Hematopoietic multipotent progenitor cell (in vitro differentiated cells): ENCODE results near the gene SCGB1D4. TPM values are rescaled to one million over a fixed set of nuclear protein-coding genes. Genes with fewer than 3 reads are reported as not detected.

ENCODE experiments used
- DNase-seq, 3 donors: peaks; one replicate each; pipeline ENCODE4 v3.0.0-alpha.2; 2011 to 2015; ENCODE audit warnings: low read depth in 2 of 3, low spot score in 2 of 3
- total RNA-seq: library from RNA; depleted of rRNA; stranded (reverse); fragments of >200 nt; gene quantifications from one replicate; pipeline ENCODE4 v1.2.3, GENCODE V29; 2012

Gene SCGB1D4
- total RNA-seq, 1 donor = not detected

DNA sequence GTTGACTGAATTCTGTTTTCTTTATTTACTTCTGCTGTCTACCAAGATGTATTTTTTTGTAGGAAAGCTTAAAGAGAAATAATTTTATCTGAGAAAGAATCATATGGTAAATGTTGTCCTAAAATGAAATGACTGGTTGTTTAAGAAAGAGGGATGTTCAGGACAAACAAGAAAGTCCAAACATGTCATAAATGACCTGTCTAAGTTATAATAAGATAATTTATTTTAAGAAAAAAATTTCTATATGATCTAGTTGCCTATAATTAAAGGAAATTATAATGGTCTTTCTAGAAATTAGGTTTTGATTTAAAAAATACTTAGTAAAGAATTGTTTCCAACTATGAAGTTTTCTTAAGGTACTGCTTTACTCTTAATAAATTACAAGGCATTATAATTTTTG, 18.4 kb downstream of the SCGB1D4 start:
- no peak for DNase-seq

DNA sequence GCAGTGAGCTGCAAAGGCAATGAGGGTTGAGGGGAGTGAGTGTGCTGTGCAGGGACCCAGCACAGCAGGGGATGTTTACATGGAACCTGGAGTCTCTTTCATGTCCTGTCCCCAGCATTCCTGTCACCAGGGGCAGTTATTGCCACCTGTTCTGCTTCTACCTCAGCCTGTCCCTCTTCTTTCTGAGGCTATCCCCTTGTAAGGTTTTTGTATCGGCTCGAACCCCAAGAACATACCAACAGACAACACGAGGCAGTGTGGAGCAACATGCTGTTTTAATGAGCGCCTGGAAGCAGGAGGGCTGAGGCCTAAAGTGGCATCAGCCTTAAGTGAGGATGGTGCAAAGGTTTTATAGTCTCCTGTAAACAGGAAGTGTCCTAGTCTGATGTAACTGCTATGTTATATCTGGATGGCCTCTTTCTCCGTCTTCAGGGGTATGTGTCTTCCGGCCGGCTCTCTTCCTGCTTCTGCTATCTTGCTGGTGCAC, 25.0 kb downstream of the SCGB1D4 start:
- no peak for DNase-seq

DNA sequence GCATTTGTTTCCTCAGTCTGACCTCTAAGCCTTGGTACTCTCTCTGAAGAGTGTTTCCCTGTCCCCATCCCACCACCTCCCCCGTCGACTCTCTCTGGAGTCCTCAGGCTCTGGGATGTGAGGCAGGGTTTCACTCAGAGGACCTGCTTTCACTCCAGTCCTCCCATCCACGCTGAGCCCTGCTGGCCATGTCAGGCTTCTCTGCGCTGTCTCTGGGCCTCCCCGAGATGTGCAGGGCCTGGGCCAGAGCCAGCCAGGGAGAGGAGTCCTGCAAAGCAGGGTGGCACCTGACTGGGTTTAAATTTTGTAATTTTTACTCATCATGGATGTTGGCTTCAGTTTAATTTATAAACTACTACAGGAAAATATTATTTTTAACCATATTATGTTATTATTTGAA, 25.6 kb downstream of the SCGB1D4 start:
- DNase-seq = no peak

DNA sequence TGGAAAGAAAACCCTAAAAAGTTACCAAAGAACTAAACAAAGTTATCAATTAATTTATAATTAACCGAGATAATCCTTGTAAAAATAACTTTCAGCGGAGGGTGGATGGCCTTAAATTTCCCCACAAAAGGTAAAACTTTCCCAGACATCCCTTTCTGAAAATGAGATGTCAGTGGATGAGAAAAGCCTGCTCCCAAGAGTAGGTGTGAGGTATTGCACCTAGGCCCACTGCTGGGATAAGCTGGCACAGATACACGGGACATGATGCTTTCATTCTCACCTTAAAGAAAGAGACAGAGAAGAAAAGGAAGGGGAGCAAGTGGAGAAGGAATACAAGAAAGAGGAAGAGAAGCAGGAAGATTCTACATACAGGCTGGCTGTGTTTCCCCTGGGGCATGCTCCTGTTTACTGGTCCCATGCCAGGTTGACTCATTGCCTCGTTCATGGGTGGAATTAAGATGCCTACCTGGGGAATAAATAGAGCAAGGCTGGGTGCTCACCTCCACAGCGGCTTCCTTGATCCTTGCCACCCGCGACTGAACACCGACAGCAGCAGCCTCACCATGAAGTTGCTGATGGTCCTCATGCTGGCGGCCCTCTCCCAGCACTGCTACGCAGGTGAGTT, 29.1 kb downstream of the SCGB1D4 start, which contains the start of gene SCGB2A2:
TSS of gene SCGB2A2 (plus strand) at position 505 of the 625 bp plus-strand sequence. CDS start at position 564, 59 bp downstream.
- DNase-seq = no peak

DNA sequence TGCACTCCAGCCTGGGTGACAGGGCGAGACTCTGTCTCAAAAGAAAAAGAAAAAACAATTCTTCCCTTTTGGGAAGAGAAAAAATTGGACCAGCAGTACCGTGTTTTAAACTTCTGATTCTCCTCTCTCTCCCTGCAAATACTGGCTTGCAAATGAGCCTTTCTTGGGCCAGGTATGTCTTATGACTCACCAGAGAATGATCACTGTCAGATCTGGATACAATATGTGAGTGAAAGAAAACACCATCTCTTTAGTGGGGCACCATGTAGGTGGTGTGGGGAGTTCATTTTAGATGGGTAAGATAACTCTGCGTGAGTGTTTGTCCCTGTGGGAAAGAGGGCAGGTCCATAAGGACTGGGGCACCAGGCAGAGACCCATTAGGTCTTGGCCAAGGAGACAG, 31.3 kb downstream of the SCGB1D4 start:
- DNase-seq = no peak

DNA sequence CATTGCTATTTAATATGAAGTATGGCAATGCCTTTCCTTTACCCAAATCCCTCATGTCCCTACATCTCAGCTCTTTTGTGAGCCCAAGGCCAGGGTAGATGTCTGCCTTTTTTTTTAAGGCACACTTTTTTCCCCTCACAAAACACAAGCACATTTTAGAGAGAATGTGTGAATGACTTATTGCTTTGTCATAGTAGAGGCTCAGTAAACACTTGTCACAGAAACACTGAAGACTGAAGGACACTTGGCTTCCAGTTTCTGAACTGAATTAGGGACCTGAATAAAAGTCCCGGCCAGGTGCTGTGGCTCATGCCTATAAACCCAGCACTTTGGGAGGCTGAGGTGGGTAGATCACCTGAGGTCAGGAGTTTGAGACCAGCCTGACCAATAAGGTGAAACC, 31.8 kb downstream of the SCGB1D4 start:
- no peak for DNase-seq

DNA sequence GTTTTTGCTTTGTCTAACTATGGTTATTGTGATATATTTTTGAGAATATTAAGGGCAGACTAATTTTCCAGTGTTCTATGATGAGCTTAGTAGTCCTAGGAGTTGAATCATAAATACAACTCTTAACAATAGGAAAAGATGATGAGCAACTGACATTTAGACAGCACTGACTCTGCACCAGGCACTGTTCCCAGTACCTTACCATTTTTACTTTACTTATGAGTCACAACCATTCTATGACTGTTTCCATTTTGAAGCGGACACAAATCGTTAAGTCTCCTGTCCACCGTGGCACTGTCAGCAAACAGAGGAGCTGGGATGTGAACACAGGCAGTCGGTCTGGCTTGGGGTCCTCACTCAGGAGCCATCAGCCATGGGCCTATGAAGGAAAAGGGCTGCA, 32.3 kb downstream of the SCGB1D4 start:
- no peak for DNase-seq

DNA sequence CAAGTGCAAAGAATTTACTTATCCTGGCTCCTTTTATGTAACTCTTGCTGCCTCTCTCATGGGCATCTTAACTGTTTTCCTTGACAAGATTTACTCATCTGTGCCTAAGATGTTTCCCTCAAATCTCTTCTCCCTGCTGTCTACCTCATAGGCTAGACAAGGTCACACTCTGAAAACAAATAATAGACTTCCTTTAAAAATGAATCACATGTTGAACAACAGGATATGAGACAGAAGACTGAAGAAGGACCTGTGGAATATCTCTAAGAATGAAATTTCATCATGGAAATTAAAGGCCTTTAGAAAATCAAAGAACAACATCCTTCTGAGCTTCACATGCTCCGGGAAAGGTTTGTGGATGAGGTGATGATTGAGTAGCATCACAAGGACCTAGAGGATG, 34.9 kb downstream of the SCGB1D4 start:
- DNase-seq = no peak

DNA sequence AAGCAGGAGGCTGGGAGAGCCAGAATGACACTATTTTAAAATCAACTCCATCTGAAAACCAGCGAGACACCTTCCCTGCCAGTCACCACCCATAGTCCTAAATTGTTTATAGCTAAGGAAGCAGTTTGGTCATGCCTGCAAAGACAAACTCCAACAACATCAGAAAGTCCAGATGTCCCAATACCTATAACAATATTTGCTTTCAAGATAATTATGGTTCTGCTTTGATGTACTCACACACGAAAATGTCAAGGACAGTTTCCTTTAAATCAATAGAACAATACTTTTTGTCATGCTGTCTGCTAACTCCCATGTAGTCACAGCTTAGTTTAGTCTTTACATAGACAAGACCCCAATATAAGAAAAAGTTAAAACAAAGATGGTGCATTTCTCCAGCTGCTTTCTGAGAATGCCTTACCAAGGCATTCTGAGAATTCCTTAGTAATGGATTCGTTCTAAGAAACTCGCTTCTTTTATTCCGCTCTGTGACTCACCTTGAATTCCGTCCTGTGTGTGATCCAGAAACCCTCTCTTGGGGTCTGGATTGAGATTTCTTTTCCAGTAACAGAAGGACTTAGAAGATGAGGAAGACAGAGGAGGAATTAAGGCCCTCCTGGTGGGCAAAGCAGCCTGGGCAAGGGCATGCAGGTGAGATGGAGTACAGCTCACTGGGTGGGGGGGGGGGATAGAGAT, 38.5 kb downstream of the SCGB1D4 start:
- DNase-seq = no peak

DNA sequence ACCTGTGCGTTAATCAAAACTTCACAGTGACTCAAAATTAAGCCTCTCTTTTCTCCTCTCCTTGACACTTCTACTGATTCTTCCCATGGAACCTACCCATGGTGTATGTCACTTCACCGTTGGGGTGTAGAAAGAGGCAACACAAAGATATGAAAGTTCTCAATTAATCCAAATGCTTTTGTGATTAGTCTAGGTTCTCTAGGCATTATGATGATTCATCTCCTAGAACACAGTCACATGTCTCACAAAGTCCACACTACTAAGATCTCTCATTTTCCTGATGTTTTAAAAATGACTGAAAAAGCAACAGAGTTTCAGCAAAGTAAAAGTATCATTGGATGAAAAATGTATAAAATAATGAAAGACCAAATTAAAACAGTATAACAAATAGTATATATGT, 42.6 kb downstream of the SCGB1D4 start:
- no peak for DNase-seq

DNA sequence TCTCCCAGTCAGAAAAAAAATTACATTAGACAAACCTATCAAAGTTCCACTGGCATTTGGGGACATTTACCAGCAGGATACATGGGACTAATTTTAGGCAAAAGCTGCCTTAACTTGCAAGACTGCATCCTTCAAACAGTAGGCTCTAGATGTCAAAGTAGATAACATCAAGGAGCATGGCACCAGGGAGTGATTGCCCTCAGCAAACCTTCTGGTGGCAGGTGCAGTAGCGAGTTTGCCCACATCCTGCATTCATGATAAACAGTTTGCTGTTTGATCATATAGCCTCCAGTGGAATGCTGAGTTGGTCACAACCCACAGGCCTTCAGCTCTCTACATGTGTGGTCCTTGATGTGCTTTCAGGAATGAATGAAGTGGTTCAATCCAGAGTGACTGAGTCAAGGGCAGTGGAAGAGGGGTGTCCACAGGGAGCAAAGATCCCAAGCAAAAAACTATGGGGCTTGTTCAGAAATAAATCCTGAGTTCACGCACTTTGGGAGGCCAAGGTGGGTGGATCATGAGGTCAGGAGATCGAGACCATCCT, 44.8 kb downstream of the SCGB1D4 start:
- no peak for DNase-seq

DNA sequence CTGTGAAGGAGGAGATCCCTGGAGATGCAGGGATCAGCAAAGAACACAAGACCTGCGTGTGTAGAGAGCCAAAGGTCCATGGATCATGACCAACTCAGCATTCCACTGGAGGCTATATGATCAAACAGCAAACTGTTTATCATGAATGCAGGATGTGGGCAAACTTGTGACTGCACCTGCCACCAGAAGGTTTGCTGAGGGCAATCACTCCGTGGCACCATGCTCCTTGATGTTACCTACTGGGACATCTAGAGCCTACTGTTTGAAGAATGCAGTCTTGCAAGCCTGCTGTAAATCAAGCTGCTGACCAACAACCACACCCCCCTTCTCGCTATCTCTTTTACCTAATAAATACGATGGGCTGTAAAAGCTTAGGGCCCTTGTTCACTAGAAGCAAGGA, 47.2 kb downstream of the SCGB1D4 start:
- no peak for DNase-seq

Other genes with a start within 250 kb of the SCGB1D4 start
- 27.7 TPM for gene INCENP, start 175.1 kb downstream of the SCGB1D4 start, total RNA-seq
- not detected for gene SCGB1D1, start 108.9 kb downstream of the SCGB1D4 start, total RNA-seq
- gene SCGB2A1, start 90.4 kb downstream of the SCGB1D4 start, total RNA-seq = not detected
- not detected for gene SCGB1D2, start 56.8 kb downstream of the SCGB1D4 start, total RNA-seq
- not detected for gene SCGB2A2, start 28.9 kb downstream of the SCGB1D4 start, total RNA-seq
- gene ASRGL1, start 38.4 kb upstream of the SCGB1D4 start, total RNA-seq = 16.4 TPM
- gene SCGB1A1, start 120.0 kb upstream of the SCGB1D4 start, total RNA-seq = not detected
- gene AHNAK, start 247.7 kb upstream of the SCGB1D4 start, total RNA-seq = 250 TPM